Measurements from ENCODE around the gene DLG4. TPM values are rescaled to one million over a fixed set of nuclear protein-coding genes. Genes with fewer than 3 reads are reported as not detected.

Gene DLG4
- total and polyA plus RNA-seq, 2 donors (not counting 3 experiments of a cell fraction or from before 2014, with no cell fraction given), result 14.9 to 34.6 TPM

- BruUV-seq (replicated peaks), result no TSS peak
- POLR2A ChIA-PET, result no interaction called here
- dilution Hi-C loops (cut with MboI; ENCODE audit: extremely low pct_ligation_motif_present, low sequenced_read_pairs) (no loop called here), intact Hi-C loops (cut with micrococcal nuclease) (loop anchor here (5.0 kb wide), 2 partner anchors 158 to 227 kb away; no protein-coding TSS in a partner anchor)
- no peaks in the 10 kb centered on the region for H3K9me3 ChIP-seq (replicated peaks; ENCODE audit: control insufficient read depth, insufficient read depth, low read length)
- H3K4me2 ChIP-seq (ENCODE audit: insufficient read depth, low read length), result no peak overlapping the region
- peaks cover 0 to 2% of the 10 kb centered on the region in 2 experiments for H3K27me3 ChIP-seq (ENCODE audit: control insufficient read depth in 2 of 2, insufficient read depth in 2 of 2, low read length in 2 of 2)
- CTCF ChIA-PET, result interaction anchor here (0.9 to 10.9 kb wide), 8 partner anchors 19 to 228 kb away, joined by 3 to 223 read pairs (median 6); no protein-coding TSS in a partner anchor
- FAIRE-seq, result peak; percentile 21
- no peak overlapping the region for H3K9ac ChIP-seq (replicated peaks; ENCODE audit: extremely low read depth, insufficient read depth, low read length)
- H2AFZ ChIP-seq (ENCODE audit: low read depth, low read length), result no peak overlapping the region
- H3K4me3 ChIP-seq (replicated peaks in 1 of 3; ENCODE audit: insufficient read depth in 1 of 3, low read depth in 1 of 3, low read length in 3 of 3), result no peak overlapping the region
- no peak overlapping the region for H3K27ac ChIP-seq (ENCODE audit: insufficient read depth, low read depth, low read length)
- H3K9me1 ChIP-seq (replicated peaks; ENCODE audit: control insufficient read depth, extremely low read depth, insufficient read depth, low read length), result no peaks in the 10 kb centered on the region
- H3K79me2 ChIP-seq (ENCODE audit: control insufficient read depth, insufficient read depth, low read length), result no peaks in the 10 kb centered on the region
- no peak for DNase-seq (ENCODE audit: low read depth, low spot score)
- H4K20me1 ChIP-seq (replicated peaks; ENCODE audit: control insufficient read depth, extremely low read depth, insufficient read depth, low read length), result no peaks in the 10 kb centered on the region
- no peak for TF ChIP-seq POLR2AphosphoS5 (IDR thresholded peaks at IDR 0.05; ENCODE audit: insufficient read depth, low read depth, low read length)
- TF ChIP-seq MYC (IDR thresholded peaks at IDR 0.05; ENCODE audit: low read depth, low read length), result no peak
- no peak for TF ChIP-seq GATA2 (IDR thresholded peaks at IDR 0.05; ENCODE audit: insufficient read depth, insufficient read length, low read depth, low read length)
- TF ChIP-seq, protein P1, sequence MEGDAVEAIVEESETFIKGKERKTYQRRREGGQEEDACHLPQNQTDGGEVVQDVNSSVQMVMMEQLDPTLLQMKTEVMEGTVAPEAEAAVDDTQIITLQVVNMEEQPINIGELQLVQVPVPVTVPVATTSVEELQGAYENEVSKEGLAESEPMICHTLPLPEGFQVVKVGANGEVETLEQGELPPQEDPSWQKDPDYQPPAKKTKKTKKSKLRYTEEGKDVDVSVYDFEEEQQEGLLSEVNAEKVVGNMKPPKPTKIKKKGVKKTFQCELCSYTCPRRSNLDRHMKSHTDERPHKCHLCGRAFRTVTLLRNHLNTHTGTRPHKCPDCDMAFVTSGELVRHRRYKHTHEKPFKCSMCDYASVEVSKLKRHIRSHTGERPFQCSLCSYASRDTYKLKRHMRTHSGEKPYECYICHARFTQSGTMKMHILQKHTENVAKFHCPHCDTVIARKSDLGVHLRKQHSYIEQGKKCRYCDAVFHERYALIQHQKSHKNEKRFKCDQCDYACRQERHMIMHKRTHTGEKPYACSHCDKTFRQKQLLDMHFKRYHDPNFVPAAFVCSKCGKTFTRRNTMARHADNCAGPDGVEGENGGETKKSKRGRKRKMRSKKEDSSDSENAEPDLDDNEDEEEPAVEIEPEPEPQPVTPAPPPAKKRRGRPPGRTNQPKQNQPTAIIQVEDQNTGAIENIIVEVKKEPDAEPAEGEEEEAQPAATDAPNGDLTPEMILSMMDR (IDR thresholded peaks at IDR 0.05; ENCODE audit: extremely low read depth in 1 of 2, insufficient read depth in 1 of 2, low read depth in 1 of 2, low read length in 2 of 2), result no peak
- TF ChIP-seq POLR2A (IDR thresholded peaks at IDR 0.05; ENCODE audit: low read depth, low read length), result no peak
- no peak for TF ChIP-seq FOS (IDR thresholded peaks at IDR 0.05; ENCODE audit: borderline replicate concordance, insufficient read depth, low read length)
- TF ChIP-seq EZH2 (IDR thresholded peaks at IDR 0.05; ENCODE audit: borderline replicate concordance, low read depth, low read length, severe bottlenecking), result no peak
- no peak for TF ChIP-seq MAX (IDR thresholded peaks at IDR 0.05; ENCODE audit: insufficient read depth, insufficient read length)
- no peak for TF ChIP-seq JUN (IDR thresholded peaks at IDR 0.05; ENCODE audit: borderline replicate concordance, insufficient read depth, insufficient read length, low read depth)
- H3K4me1 ChIP-seq (ENCODE audit: control insufficient read depth, extremely low read depth, insufficient read depth, low read length), result peaks cover 4% of the 10 kb centered on the region
- H3K36me3 ChIP-seq (ENCODE audit: control insufficient read depth in 2 of 2, extremely low read depth in 1 of 2, insufficient read depth in 2 of 2, low read length in 2 of 2), result no peaks in the 10 kb centered on the region
These were observed 80.7 kb downstream of the DLG4 start for GRCh38 chr17:7138800-7139381.

Data from endothelial cell of umbilical vein (primary cell).